ENCODE results near the gene COX14. TPM values are rescaled to one million over a fixed set of nuclear protein-coding genes. Genes with fewer than 3 reads are reported as not detected.

COX14 gene
- total RNA-seq, 1 donor from 2014 or later = 49.7 TPM

- H3K79me2 ChIP-seq (ENCODE audit: insufficient read depth, low read length) = no peaks in the 10 kb centered on the region
- no peak for TF ChIP-seq CTCF (IDR thresholded peaks at IDR 0.05; ENCODE audit: insufficient read depth, low read depth, low read length)
- TF ChIP-seq EZH2 (IDR thresholded peaks at IDR 0.05; ENCODE audit: insufficient read depth, low read length) = no peak
- peak overlapping the region; percentile 11 for H3K4me2 ChIP-seq (ENCODE audit: low read length)
- H3K27me3 ChIP-seq (ENCODE audit: insufficient read depth, low read length) = no peaks in the 10 kb centered on the region
- H2AFZ ChIP-seq (ENCODE audit: low read depth, low read length) = no peak overlapping the region
- H3K27ac Mint-ChIP-seq (ENCODE audit: unreplicated experiment) = no peak overlapping the region
- H3K27me3 Mint-ChIP-seq (ENCODE audit: low read depth, unreplicated experiment) = peaks cover 27% of the 10 kb centered on the region
- peaks cover 10% of the 10 kb centered on the region for H3K4me1 ChIP-seq (ENCODE audit: insufficient read depth, low read length)
- no peak for FAIRE-seq
- H3K36me3 ChIP-seq (ENCODE audit: insufficient read depth, low read length) = no peaks in the 10 kb centered on the region
- DNase-seq (ENCODE audit: low read depth) = no peak
- H3K4me3 ChIP-seq (ENCODE audit: insufficient read depth, low read depth, low read length) = no peak overlapping the region
- H3K27ac ChIP-seq (ENCODE audit: low read depth, low read length) = peak overlapping the region; percentile 29
- peaks cover 3% of the 10 kb centered on the region for H3K9me3 Mint-ChIP-seq (ENCODE audit: unreplicated experiment)
- H3K36me3 Mint-ChIP-seq (ENCODE audit: low read depth, unreplicated experiment) = peaks cover 17% of the 10 kb centered on the region
- H3K4me3 Mint-ChIP-seq (ENCODE audit: unreplicated experiment) = no peak overlapping the region
- H4K20me1 ChIP-seq (ENCODE audit: insufficient read depth, low read length) = no peaks in the 10 kb centered on the region
- H3K4me1 Mint-ChIP-seq (ENCODE audit: low read depth, unreplicated experiment) = peaks cover 7% of the 10 kb centered on the region
- no peaks in the 10 kb centered on the region for H3K9me3 ChIP-seq (ENCODE audit: insufficient read depth, low read depth, low read length)
- no peak overlapping the region for H3K9ac ChIP-seq (ENCODE audit: low read length)
These were observed 46.2 kb upstream of the COX14 start for GRCh38 chr12:50065726-50066310.

- Mint-ChIP-seq H3K9me3 (ENCODE audit: unreplicated experiment) (peaks cover under 1% of the 10 kb centered on the region), H3K4me3 (ENCODE audit: unreplicated experiment) (no peak overlapping the region), H3K27me3 (ENCODE audit: low read depth, unreplicated experiment) (peaks cover 23% of the 10 kb centered on the region), H3K36me3 (ENCODE audit: low read depth, unreplicated experiment) (peaks cover 15% of the 10 kb centered on the region), H3K27ac (ENCODE audit: unreplicated experiment) (no peak overlapping the region), H3K4me1 (ENCODE audit: low read depth, unreplicated experiment) (peaks cover 9% of the 10 kb centered on the region)
- no peak overlapping the region for H2AFZ ChIP-seq (ENCODE audit: low read depth, low read length)
- no peak overlapping the region for H3K9ac ChIP-seq (ENCODE audit: low read length)
- H3K4me1 ChIP-seq (ENCODE audit: insufficient read depth, low read length) = peaks cover 10% of the 10 kb centered on the region
- FAIRE-seq (no peak), DNase-seq (ENCODE audit: low read depth) (peak; percentile 79)
- H3K27ac ChIP-seq (ENCODE audit: low read depth, low read length) = peak overlapping the region; percentile 29
- peak overlapping the region; percentile 11 for H3K4me2 ChIP-seq (ENCODE audit: low read length)
- no peaks in the 10 kb centered on the region for H3K79me2 ChIP-seq (ENCODE audit: insufficient read depth, low read length)
- no peaks in the 10 kb centered on the region for H3K27me3 ChIP-seq (ENCODE audit: insufficient read depth, low read length)
- no peaks in the 10 kb centered on the region for H3K9me3 ChIP-seq (ENCODE audit: insufficient read depth, low read depth, low read length)
- TF ChIP-seq CTCF (IDR thresholded peaks at IDR 0.05; ENCODE audit: insufficient read depth, low read depth, low read length) (no peak), EZH2 (IDR thresholded peaks at IDR 0.05; ENCODE audit: insufficient read depth, low read length) (no peak)
- no peaks in the 10 kb centered on the region for H3K36me3 ChIP-seq (ENCODE audit: insufficient read depth, low read length)
- H4K20me1 ChIP-seq (ENCODE audit: insufficient read depth, low read length) = no peaks in the 10 kb centered on the region
- H3K4me3 ChIP-seq (ENCODE audit: insufficient read depth, low read depth, low read length) = no peak overlapping the region
These were observed 45.6 kb upstream of the COX14 start for GRCh38 chr12:50066402-50066801.

- no peaks in the 10 kb centered on the region for H3K9me3 Mint-ChIP-seq (ENCODE audit: unreplicated experiment)
- TF ChIP-seq CTCF (IDR thresholded peaks at IDR 0.05; ENCODE audit: insufficient read depth, low read depth, low read length) = no peak
- TF ChIP-seq EZH2 (IDR thresholded peaks at IDR 0.05; ENCODE audit: insufficient read depth, low read length) = no peak
- peaks cover 2% of the 10 kb centered on the region for H3K36me3 Mint-ChIP-seq (ENCODE audit: low read depth, unreplicated experiment)
- H3K36me3 ChIP-seq (ENCODE audit: insufficient read depth, low read length) = no peaks in the 10 kb centered on the region
- no peaks in the 10 kb centered on the region for H3K9me3 ChIP-seq (ENCODE audit: insufficient read depth, low read depth, low read length)
- peaks cover 12% of the 10 kb centered on the region for H3K27me3 Mint-ChIP-seq (ENCODE audit: low read depth, unreplicated experiment)
- peaks cover 14% of the 10 kb centered on the region for H3K4me1 Mint-ChIP-seq (ENCODE audit: low read depth, unreplicated experiment)
- DNase-seq (ENCODE audit: low read depth) (no peak), FAIRE-seq (no peak)
- H4K20me1 ChIP-seq (ENCODE audit: insufficient read depth, low read length) = no peaks in the 10 kb centered on the region
- no peaks in the 10 kb centered on the region for H3K27me3 ChIP-seq (ENCODE audit: insufficient read depth, low read length)
- H3K27ac Mint-ChIP-seq (ENCODE audit: unreplicated experiment) = no peak overlapping the region
- no peak overlapping the region for H3K27ac ChIP-seq (ENCODE audit: low read depth, low read length)
- H3K4me1 ChIP-seq (ENCODE audit: insufficient read depth, low read length) = peaks cover 6% of the 10 kb centered on the region
- no peak overlapping the region for H3K4me3 ChIP-seq (ENCODE audit: insufficient read depth, low read depth, low read length)
- no peak overlapping the region for H3K9ac ChIP-seq (ENCODE audit: low read length)
- no peak overlapping the region for H3K4me3 Mint-ChIP-seq (ENCODE audit: unreplicated experiment)
- no peak overlapping the region for H2AFZ ChIP-seq (ENCODE audit: low read depth, low read length)
- H3K4me2 ChIP-seq (ENCODE audit: low read length) = no peak overlapping the region
- H3K79me2 ChIP-seq (ENCODE audit: insufficient read depth, low read length) = no peaks in the 10 kb centered on the region
These were observed 43.0 kb upstream of the COX14 start for GRCh38 chr12:50069069-50069468.
